Lower lobe of right lung (tissue), 2 donors: ENCODE measurements around the gene PRAMEF18. TPM values are rescaled to one million over a fixed set of nuclear protein-coding genes. Genes with fewer than 3 reads are reported as not detected.
"Not testable (repeated sequence)": the region's sequence is repeated elsewhere in the genome, so short reads cannot be mapped to it uniquely, and the experiment has no call there.

Source experiments
- ATAC-seq, 2 donors: fragments of 200-7000 bp; cut with Tn5 transposase; one replicate each; pipeline ENCODE4 v1.9.1; 2020 to 2022; ENCODE audit warnings: mild to moderate bottlenecking in 2 of 2, moderate library complexity in 2 of 2
- DNase-seq: peaks from one replicate; pipeline ENCODE4 v3.0.0-alpha.2; 2020
- H3K27ac ChIP-seq: fragments of 200-600 bp; one replicate; pipeline ENCODE4 v1.8.0; 2022
- H3K27me3 ChIP-seq: fragments of 200-600 bp; one replicate; pipeline ENCODE4 v1.8.0; 2022; ENCODE audit warnings: low read depth
- H3K36me3 ChIP-seq: fragments of 200-600 bp; one replicate; pipeline ENCODE4 v1.8.0; 2022; ENCODE audit warnings: mild to moderate bottlenecking
- H3K4me1 ChIP-seq: fragments of 200-600 bp; one replicate; pipeline ENCODE4 v1.8.0; 2022
- H3K4me3 ChIP-seq: fragments of 200-600 bp; one replicate; pipeline ENCODE4 v1.8.0; 2022; ENCODE audit warnings: mild to moderate bottlenecking
- H3K9me3 ChIP-seq: fragments of 200-600 bp; one replicate; pipeline ENCODE4 v1.8.0; 2022
- intact Hi-C: fragments of 100-400 bp; cut with DNase I; formaldehyde crosslinking; loops from one replicate; pipeline ENCODE4 v1.11.0; 2022
- long read RNA-seq: library from polyadenylated mRNA; unstranded; transcript quantifications from one replicate; pipeline ENCODE4 v2.0.0, GENCODE V29; 2021
- total RNA-seq: library from RNA; stranded (reverse); fragmentation: NEBNext Ultra II Directional; extraction: Animal tissue kit (Norgen Biotek cat#: 25700); gene quantifications from one replicate; pipeline ENCODE4 v1.2.1, GENCODE V29; 2021
- donor health status: DM: no; HTN: yes; CAD: no; lungs with severe emphysema.

PRAMEF18 gene, protein sequence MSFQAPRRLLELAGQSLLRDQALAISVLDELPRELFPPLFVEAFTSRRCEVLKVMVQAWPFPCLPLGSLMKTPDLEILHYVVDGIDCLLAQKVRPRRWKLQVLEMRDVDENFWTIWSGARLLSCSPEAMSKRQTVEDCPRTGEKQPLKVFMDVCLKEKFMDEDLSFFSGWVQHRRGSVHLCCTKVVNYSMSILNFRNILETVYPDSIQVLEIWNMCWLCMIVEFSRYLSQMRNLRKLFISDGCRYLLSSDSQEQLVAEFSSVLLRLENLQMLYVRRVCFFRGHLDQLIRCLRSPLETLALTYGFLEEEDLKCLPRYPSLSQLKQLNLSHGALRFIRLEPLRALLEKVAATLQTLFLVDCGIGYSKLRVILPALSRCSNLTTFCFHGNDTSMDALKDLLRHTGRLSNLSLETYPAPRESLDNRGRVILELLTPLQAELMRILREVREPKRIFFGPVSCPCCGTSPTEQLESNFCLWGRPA
- not detected for total RNA-seq
- long read RNA-seq, result 0 reads

DNA sequence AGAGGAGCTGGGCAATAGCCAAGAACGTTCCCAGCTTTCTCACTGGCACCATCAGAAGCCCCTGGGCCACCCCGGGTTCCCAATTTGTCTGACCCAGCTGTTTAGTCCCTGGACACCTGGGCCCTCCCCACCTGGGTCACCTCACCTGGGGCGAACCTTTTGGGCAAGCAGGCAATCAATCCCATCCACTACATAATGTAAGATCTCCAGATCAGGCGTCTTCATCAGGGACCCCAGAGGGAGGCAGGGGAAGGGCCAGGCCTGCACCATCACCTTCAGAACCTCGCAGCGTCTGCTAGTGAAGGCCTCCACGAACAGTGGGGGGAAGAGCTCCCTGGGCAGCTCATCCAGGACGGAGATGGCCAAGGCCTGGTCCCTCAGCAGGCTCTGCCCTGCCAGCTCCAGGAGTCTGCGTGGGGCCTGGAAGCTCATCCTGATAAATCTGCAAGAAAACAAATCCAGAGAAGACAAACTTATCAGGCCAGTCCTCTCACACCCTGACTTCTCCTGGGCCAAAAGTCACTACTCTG, at the start of gene PRAMEF18:
Gene PRAMEF18, minus strand, starts transcription at position 480 of the 530 bp plus-strand sequence. Its CDS starts 48 bp downstream, at position 432.
- ATAC-seq, result peak; percentile 21 to 36
- H3K27me3 ChIP-seq, DNase-seq, H3K4me3 ChIP-seq, H3K36me3 ChIP-seq, H3K9me3 ChIP-seq, H3K27ac ChIP-seq, intact Hi-C loops, H3K4me1 ChIP-seq: not testable (repeated sequence)

DNA sequence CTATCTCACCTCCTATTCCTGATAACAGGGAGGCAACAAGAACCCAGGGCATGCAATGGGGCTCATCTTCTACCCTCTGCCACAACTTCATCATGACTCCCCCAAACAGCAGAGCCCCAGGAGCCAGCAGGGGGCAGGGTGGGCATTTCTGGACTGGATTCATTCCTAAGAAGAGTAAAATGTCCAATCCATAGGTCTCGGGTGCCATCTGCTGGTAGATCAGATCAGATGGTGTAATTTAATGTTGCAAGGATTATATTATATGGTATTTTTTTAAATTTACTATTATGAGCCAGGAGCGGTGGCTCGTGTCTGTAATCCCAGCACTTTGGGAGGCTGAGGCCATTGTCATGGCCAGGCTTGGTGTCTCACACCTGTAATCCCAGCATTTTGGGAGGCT, 39.2 kb upstream of the PRAMEF18 start:
- H3K4me3 ChIP-seq, H3K27ac ChIP-seq, H3K9me3 ChIP-seq, ATAC-seq, H3K36me3 ChIP-seq, H3K27me3 ChIP-seq, H3K4me1 ChIP-seq, DNase-seq, intact Hi-C loops: not testable (repeated sequence)

DNA sequence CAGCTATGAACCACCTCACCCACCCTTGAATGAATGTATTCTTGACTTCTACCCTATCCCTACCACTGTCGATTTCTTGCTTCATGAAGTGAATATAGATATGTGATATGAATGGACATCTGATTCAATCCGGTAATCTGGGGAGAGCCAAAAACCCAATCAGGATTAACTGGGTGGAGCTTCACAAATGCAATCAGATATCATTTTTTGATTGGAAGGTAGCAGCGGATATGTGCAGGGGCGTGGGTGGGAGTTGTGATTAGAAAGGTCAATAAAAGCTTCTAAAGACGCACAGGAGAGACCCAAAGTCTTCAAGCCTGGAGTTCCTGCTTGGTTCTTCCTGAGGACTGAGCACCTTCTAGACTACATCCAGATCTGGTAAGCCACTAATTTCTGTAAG, 27.9 kb upstream of the PRAMEF18 start, which contains the start of gene PRAMEF5:
Gene PRAMEF5, plus strand, starts transcription at position 301 of the 400 bp plus-strand sequence. CDS start 5,071 bp downstream, outside the sequence.
- intact Hi-C loops, ATAC-seq, DNase-seq: not testable (repeated sequence)

DNA sequence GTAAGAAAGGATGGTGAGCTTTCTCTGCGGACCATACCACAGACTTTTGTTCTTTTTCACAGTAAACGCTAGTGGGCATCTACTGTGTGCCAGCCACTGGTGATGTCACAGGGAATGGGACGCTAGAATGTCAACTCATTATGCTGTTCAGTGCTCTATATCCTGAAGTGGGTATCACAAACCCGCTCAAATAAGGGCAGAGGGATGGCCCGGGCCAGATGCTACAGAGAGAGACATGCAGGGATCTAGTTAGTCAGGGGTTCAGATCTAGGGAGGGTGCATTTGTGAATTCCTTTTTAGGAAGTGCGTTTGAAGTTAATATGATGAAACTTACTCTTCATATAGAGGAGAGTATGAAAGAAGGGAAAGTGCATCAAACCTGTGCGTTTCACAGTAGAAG, 21.2 kb upstream of the PRAMEF18 start:
- ATAC-seq, DNase-seq, H3K27me3 ChIP-seq, H3K4me3 ChIP-seq, H3K9me3 ChIP-seq, H3K4me1 ChIP-seq, intact Hi-C loops, H3K36me3 ChIP-seq, H3K27ac ChIP-seq: not testable (repeated sequence)

More for the DNA sequence above, 27.9 kb upstream of the PRAMEF18 start, which contains the start of gene PRAMEF5:
- H3K27ac ChIP-seq, H3K27me3 ChIP-seq, H3K36me3 ChIP-seq, H3K4me1 ChIP-seq, H3K9me3 ChIP-seq, H3K4me3 ChIP-seq: not testable (repeated sequence)

DNA sequence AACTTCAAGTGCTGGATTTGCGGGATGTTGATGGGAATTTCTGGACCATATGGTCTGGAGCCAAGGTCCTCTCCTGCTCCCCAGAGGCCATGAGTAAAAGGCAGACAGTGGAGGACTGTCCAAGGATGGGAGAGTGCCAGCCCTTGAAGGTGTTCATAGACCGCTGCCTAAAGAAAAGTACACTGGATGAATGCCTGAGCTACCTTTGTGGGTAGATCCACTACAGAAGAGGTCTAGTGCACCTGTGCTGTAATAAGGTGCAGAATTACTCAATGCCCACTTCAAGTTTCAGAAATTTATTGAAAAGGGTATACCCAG, 20.6 kb upstream of the PRAMEF18 start:
- intact Hi-C loops, DNase-seq, H3K27ac ChIP-seq, ATAC-seq, H3K36me3 ChIP-seq, H3K4me1 ChIP-seq, H3K27me3 ChIP-seq, H3K4me3 ChIP-seq, H3K9me3 ChIP-seq: not testable (repeated sequence)

DNA sequence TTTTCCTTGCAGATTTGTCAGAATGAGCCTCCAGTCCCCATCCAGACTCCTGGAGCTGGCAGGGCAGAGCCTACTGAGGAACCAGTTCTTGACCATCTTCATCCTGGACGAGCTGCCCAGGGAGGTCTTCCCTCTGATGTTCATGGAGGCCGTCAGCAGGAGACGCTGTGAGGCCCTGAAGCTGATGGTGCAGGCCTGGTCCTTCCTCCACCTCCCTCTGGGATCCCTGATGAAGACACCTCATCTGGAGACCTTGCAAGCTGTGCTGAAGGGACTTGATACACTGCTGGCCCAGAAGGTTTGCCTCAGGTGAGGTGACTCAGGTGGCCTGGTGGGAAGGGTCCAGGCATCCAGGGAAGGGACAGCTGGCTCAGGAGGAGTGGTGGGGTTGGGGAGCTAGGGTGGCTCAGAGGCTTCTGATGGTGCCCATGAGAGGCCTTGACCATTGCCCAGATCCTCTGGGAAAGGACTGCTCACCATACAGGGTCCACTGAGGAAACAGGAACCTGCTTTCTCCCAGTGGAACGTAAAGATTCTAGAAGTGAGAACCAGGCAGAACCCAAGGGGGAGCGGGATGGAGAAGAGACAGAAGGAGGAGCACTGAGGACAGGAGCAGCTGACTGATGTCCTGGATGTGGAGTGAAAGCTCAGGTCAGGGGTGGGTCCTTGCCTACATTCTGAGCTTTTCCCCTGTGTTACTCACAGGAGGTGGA, 20.0 kb upstream of the PRAMEF18 start:
- H3K27me3 ChIP-seq, H3K4me3 ChIP-seq, H3K4me1 ChIP-seq, H3K36me3 ChIP-seq, intact Hi-C loops, DNase-seq, H3K27ac ChIP-seq, ATAC-seq, H3K9me3 ChIP-seq: not testable (repeated sequence)

DNA sequence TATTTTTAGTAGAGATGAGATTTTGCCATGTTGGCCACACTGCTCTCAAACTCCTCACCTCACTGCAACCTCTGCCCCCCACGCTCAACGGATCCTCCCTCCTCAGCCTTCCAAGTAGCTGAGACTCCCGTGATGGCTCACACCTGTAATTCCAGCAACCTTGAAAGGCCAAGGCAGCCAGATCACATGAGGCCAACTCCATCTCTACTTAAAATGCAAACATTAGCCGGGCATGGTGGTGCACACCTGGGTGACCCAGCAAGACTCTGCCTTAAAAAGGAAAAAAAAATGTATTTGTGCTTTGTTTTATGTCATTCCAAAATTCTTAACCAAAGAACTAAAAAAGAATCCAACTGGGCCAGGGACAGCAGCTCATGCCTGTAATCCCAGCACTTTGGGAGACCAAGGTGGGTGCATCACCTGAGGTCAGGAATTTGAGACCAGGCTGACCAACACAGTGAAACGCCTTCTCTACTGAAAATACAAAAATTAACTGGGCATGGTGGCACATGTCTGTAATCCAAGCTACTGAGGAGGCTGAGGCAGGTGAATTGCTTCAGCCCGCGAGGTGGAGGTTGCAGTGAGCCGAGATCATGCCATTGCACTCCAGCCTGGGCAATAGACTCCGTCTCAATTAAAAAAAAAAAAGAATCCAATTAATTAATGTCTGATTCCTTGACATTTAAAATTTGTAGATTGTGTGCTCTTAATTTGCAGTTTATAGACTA, 17.7 kb upstream of the PRAMEF18 start:
- peak in 1 of 2 donors; percentile 12 for ATAC-seq
- H3K4me1 ChIP-seq, H3K36me3 ChIP-seq, H3K27me3 ChIP-seq, H3K27ac ChIP-seq, intact Hi-C loops, DNase-seq, H3K4me3 ChIP-seq, H3K9me3 ChIP-seq: not testable (repeated sequence)

DNA sequence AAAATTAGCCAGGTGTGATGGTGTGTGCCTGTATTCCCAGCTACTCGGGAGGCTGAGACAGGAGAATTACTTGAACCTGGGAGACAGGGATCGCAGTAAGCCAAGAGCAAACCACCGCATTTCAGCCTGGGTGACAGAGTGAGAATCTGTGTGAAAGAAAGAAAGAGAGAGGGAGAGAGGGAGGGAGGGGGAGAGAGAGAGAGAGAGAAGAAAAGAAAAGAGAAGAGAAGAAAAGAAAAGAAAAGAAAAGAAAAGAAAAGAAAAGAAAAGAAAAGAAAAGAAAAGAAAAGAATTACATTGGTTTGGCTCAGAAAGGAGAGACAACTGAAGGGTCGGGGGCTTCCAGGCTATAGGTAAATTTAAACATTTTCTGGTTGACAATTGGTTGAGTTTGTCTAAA, 13.7 kb upstream of the PRAMEF18 start:
- DNase-seq, H3K27me3 ChIP-seq, H3K9me3 ChIP-seq, intact Hi-C loops, H3K4me3 ChIP-seq, H3K4me1 ChIP-seq, H3K27ac ChIP-seq, ATAC-seq, H3K36me3 ChIP-seq: not testable (repeated sequence)

DNA sequence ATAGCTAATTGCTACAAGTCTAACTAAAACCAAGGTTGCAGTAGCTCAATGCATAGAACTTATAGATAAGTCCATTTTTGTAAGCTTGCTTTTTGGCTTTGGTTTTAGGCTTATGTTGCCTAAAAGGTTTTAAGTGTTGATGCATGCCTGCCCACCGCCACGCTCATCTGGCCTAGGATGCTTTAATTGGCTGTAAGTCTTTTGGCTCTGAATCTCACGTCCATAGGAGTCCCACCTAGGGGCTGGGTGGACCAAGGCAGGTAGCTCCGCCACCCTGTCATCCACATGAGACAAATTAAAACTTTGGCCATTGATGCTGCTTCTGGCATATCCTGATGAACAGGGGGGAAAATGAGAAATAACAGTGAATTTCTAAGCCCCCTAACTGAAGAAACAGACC, 11.6 kb upstream of the PRAMEF18 start:
- H3K4me3 ChIP-seq, H3K4me1 ChIP-seq, H3K27ac ChIP-seq, DNase-seq, H3K27me3 ChIP-seq, H3K9me3 ChIP-seq, H3K36me3 ChIP-seq, intact Hi-C loops, ATAC-seq: not testable (repeated sequence)

DNA sequence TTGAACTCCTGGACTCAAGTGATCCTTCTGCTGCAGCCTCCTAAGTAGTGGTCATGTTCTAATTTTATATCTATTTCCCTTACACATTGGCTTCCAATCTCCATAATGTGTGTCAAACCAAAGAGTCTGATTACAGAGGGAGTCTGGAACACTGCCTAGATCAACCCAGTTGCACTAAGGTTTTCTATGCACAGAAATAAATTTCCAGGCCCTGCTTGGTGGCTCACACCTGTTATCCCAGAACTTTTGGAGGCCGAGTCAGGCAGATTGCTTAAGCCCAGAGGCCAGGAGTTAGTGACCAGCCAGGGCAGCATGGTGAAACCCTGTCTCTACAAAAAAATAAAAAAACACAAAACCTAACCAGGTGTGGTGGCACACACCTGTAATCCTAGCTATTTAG, 8.1 kb upstream of the PRAMEF18 start:
- H3K27ac ChIP-seq, H3K27me3 ChIP-seq, H3K4me3 ChIP-seq, H3K4me1 ChIP-seq, H3K9me3 ChIP-seq, ATAC-seq, DNase-seq, intact Hi-C loops, H3K36me3 ChIP-seq: not testable (repeated sequence)

DNA sequence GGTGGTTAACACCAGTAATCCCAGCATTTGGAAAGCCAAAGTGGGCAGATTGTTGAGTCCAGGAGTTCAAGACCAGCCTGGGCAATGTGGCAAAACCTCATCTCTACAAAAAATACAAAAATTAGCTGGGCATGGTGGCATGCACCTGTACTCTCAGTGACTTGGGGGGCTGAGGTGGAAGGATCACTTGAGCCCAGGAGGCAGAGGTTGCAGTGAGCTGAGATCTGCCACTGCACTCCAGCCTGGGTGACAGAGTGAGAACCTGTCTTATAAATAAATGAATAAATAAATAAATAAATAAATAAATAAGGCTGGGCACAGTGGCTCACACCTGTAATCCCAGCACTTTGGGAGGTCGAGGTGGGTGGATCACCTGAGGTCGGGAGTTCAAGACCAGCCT, 6.1 kb upstream of the PRAMEF18 start:
- ATAC-seq, H3K4me1 ChIP-seq, H3K27ac ChIP-seq, H3K4me3 ChIP-seq, H3K9me3 ChIP-seq, intact Hi-C loops, H3K27me3 ChIP-seq, H3K36me3 ChIP-seq, DNase-seq: not testable (repeated sequence)

DNA sequence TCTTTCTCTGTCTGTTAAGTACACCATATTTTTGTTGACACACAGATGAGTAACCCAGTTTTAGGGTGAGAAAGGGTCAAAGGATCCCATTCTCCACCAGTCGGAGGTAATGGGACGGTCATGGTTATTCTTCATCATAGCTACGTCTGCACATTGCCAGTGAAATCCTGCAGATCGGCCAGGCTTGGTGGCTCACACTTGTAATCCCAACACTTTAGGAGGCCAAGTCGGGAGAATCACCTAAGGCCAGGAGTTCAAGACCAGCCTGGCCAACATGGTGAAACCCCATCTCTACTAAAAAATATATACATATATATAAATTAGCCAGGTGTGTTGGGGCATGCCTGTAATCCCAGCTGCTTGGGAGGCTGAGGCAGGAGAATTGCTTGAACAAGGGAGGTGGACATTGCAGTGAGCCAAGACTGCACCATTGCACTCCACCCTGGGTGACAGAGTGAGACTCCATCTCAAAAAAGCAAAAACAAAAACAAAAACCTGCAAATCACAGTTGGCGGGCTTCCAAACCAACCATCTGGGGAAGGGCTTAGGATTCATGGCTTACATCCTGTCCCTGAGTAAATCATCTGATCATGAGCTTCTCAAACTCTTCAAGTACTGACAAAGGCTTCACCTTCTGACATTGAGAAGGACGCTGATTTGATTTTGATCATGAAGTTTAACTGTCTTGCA, 5.3 kb upstream of the PRAMEF18 start:
- H3K4me1 ChIP-seq, ATAC-seq, H3K27me3 ChIP-seq, H3K9me3 ChIP-seq, H3K27ac ChIP-seq, DNase-seq, intact Hi-C loops, H3K36me3 ChIP-seq, H3K4me3 ChIP-seq: not testable (repeated sequence)

DNA sequence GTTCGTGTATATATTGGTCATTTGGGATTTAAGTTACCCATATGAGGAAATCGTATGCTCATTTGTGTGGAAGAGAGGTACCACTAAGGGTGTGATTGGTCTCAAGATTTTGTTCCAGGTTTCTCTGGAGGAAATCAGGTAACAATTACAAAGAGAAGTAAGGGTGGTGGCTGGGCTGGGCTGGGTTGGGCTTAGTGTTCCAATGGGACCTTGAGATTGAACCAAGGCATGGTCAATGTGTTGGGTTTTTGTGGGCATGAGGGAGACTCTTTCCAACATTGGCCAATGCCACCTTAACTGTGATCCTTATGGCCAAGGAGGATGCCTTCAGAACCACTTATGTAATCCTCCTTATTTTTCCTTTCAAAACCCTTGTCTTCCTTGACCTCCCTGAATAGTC, 4.6 kb upstream of the PRAMEF18 start:
- H3K9me3 ChIP-seq, H3K27ac ChIP-seq, ATAC-seq, H3K36me3 ChIP-seq, intact Hi-C loops, DNase-seq, H3K4me3 ChIP-seq, H3K4me1 ChIP-seq, H3K27me3 ChIP-seq: not testable (repeated sequence)
